Astrocyte (in vitro differentiated cells and primary cell): ENCODE measurements around the gene ISL1. TPM values are rescaled to one million over a fixed set of nuclear protein-coding genes. Genes with fewer than 3 reads are reported as not detected.

Experiments used
- DNase-seq: peaks from one replicate; pipeline ENCODE4 v3.0.0-alpha.2; 2010; ENCODE audit warnings: low read depth
- FAIRE-seq: peaks from 2 replicates; lab custom pipeline; 2011; peaks lifted over from hg19 to GRCh38; lab: Jason Lieb, UNC
- H2AFZ ChIP-seq: 2 replicates; pipeline ENCODE4 v1.6.0; 2012; ENCODE audit warnings: low read depth, low read length, inconsistent platforms
- H3K27ac ChIP-seq: 2 replicates; pipeline ENCODE4 v1.5.1; 2011; ENCODE audit warnings: low read depth, low read length, inconsistent platforms
- H3K27me3 ChIP-seq: 2 replicates; pipeline ENCODE4 v1.6.0; 2011; ENCODE audit warnings: low read length, inconsistent platforms; ENCODE audit not compliant: insufficient read depth
- H3K36me3 ChIP-seq: 2 replicates; pipeline ENCODE4 v1.5.1; 2011; ENCODE audit warnings: low read length, inconsistent platforms; ENCODE audit not compliant: insufficient read depth
- H3K4me1 ChIP-seq: 2 replicates; pipeline ENCODE4 v1.5.1; 2011; ENCODE audit warnings: low read length, inconsistent platforms; ENCODE audit not compliant: insufficient read depth
- H3K4me2 ChIP-seq: 2 replicates; pipeline ENCODE4 v1.6.0; 2012; ENCODE audit warnings: low read length, inconsistent platforms
- H3K4me3 ChIP-seq: 2 replicates; pipeline ENCODE4 v1.5.1; 2011; ENCODE audit warnings: low read depth, mild to moderate bottlenecking, low read length, inconsistent platforms; ENCODE audit not compliant: insufficient read depth
- H3K79me2 ChIP-seq: 2 replicates; pipeline ENCODE4 v1.6.0; 2012; ENCODE audit warnings: mild to moderate bottlenecking, low read length, inconsistent platforms; ENCODE audit not compliant: insufficient read depth
- H3K9ac ChIP-seq: 2 replicates; pipeline ENCODE4 v1.6.0; 2012; ENCODE audit warnings: mild to moderate bottlenecking, low read length, inconsistent platforms
- H3K9me3 ChIP-seq: 2 replicates; pipeline ENCODE4 v1.5.1; 2012; ENCODE audit warnings: low read depth, mild to moderate bottlenecking, low read length, inconsistent platforms; ENCODE audit not compliant: insufficient read depth
- H4K20me1 ChIP-seq: 2 replicates; pipeline ENCODE4 v1.6.0; 2012; ENCODE audit warnings: low read length, inconsistent platforms; ENCODE audit not compliant: insufficient read depth
- H3K27ac Mint-ChIP-seq: one replicate; pipeline ENCODE4 v1.8.0; 2021; ENCODE audit warnings: mild to moderate bottlenecking, mixed read lengths; ENCODE audit not compliant: unreplicated experiment
- H3K27me3 Mint-ChIP-seq: one replicate; pipeline ENCODE4 v1.8.0; 2021; ENCODE audit warnings: low read depth, mixed read lengths; ENCODE audit not compliant: unreplicated experiment
- H3K36me3 Mint-ChIP-seq: one replicate; pipeline ENCODE4 v1.8.0; 2021; ENCODE audit warnings: low read depth, mixed read lengths; ENCODE audit not compliant: unreplicated experiment
- H3K4me1 Mint-ChIP-seq: one replicate; pipeline ENCODE4 v1.8.0; 2021; ENCODE audit warnings: low read depth, mixed read lengths; ENCODE audit not compliant: unreplicated experiment
- H3K4me3 Mint-ChIP-seq: one replicate; pipeline ENCODE4 v1.8.0; 2021; ENCODE audit warnings: mild to moderate bottlenecking, moderate library complexity, mixed read lengths; ENCODE audit not compliant: unreplicated experiment
- H3K9me3 Mint-ChIP-seq: one replicate; pipeline ENCODE4 v1.8.0; 2021; ENCODE audit warnings: mild to moderate bottlenecking, mixed read lengths; ENCODE audit not compliant: unreplicated experiment
- EZH2 ChIP-seq: IDR thresholded peaks from 2 replicates; pipeline ENCODE4 v1.6.1; 2012; ENCODE audit warnings: mild to moderate bottlenecking, low read length, inconsistent platforms; ENCODE audit not compliant: insufficient read depth
- total RNA-seq: library from RNA; stranded (reverse); gene quantifications from 2 replicates; pipeline ENCODE4 v1.2.1, GENCODE V29; 2021
- TF ChIP-seq, protein P1 (sequence below): IDR thresholded peaks from 2 replicates; pipeline ENCODE4 v1.5.1; 2011; ENCODE audit warnings: low read depth, mild to moderate bottlenecking, inconsistent platforms, low read length, moderate library complexity; ENCODE audit not compliant: insufficient read depth

Gene ISL1
- total RNA-seq, 1 donor from 2014 or later = 5.4 TPM

DNA sequence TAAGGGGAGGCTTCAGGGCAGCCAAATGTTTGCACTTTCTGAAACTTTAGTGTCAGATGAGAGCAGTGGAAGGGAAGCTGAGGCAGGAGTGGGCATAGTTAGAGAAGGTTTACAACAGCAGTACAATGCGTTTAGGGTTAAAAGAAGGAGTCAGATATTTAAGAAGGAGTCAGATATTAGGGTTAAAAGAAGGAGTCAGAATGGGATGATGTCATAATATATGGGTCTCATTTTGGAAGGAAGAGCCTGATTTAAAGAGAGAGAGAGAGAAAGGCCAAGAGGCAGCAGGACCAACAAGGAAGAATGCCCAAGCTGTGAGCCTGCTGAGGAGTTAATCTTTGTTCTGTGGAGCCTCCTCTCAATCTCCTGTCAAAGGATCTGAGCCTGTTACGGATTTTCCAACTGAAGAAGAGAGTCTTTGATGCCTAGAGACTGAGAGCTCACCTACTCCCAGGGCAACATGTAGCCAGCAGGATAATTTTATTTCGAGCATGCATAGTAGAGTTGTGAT lies 9.5 kb downstream of the ISL1 start:
- H3K4me1 ChIP-seq = no peaks in the 10 kb centered on the region
- H3K36me3 Mint-ChIP-seq = no peaks in the 10 kb centered on the region
- H3K27ac Mint-ChIP-seq = peak overlapping the region; percentile 3
- H3K9me3 ChIP-seq = no peaks in the 10 kb centered on the region
- FAIRE-seq (no peak), DNase-seq (no peak)
- no peak overlapping the region for H3K9ac ChIP-seq
- peaks cover 4% of the 10 kb centered on the region for H3K9me3 Mint-ChIP-seq
- no peak overlapping the region for H2AFZ ChIP-seq
- peaks cover 69% of the 10 kb centered on the region for H3K27me3 ChIP-seq
- no peaks in the 10 kb centered on the region for H3K36me3 ChIP-seq
- TF ChIP-seq, protein P1, sequence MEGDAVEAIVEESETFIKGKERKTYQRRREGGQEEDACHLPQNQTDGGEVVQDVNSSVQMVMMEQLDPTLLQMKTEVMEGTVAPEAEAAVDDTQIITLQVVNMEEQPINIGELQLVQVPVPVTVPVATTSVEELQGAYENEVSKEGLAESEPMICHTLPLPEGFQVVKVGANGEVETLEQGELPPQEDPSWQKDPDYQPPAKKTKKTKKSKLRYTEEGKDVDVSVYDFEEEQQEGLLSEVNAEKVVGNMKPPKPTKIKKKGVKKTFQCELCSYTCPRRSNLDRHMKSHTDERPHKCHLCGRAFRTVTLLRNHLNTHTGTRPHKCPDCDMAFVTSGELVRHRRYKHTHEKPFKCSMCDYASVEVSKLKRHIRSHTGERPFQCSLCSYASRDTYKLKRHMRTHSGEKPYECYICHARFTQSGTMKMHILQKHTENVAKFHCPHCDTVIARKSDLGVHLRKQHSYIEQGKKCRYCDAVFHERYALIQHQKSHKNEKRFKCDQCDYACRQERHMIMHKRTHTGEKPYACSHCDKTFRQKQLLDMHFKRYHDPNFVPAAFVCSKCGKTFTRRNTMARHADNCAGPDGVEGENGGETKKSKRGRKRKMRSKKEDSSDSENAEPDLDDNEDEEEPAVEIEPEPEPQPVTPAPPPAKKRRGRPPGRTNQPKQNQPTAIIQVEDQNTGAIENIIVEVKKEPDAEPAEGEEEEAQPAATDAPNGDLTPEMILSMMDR = no peak
- TF ChIP-seq EZH2 = no peak
- no peaks in the 10 kb centered on the region for H3K4me1 Mint-ChIP-seq
- H4K20me1 ChIP-seq = no peaks in the 10 kb centered on the region
- H3K27me3 Mint-ChIP-seq = peaks cover 90% of the 10 kb centered on the region
- H3K4me3 ChIP-seq = no peak overlapping the region
- H3K79me2 ChIP-seq = no peaks in the 10 kb centered on the region
- H3K4me2 ChIP-seq = no peak overlapping the region
- H3K4me3 Mint-ChIP-seq = no peak overlapping the region
- H3K27ac ChIP-seq = no peak overlapping the region

DNA sequence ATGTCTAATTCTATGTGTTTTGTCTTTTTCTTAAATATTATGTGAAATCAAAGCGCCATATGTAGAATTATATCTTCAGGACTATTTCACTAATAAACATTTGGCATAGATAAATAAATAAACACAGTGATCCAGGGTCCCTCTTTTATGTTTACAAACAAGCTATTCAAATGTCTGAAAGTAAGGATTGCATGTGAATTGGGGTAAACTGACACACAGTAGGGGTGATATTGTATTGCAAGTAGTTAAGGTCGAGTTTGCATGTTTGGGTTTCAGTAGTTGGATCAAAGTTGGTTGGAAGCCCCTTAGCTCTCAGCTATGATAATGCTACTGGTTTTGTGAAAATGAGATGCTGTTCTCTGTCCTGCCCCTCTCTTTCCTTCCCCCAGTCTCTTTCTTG lies 11.4 kb downstream of the ISL1 start:
- H3K4me1 ChIP-seq = no peaks in the 10 kb centered on the region
- H3K36me3 ChIP-seq = no peaks in the 10 kb centered on the region
- H3K9me3 Mint-ChIP-seq = peaks cover 3% of the 10 kb centered on the region
- H3K27me3 Mint-ChIP-seq = peaks cover 92% of the 10 kb centered on the region
- H3K27me3 ChIP-seq = peaks cover 62% of the 10 kb centered on the region
- H3K4me1 Mint-ChIP-seq = no peaks in the 10 kb centered on the region
- H3K27ac ChIP-seq = no peak overlapping the region
- H3K9ac ChIP-seq = no peak overlapping the region
- H3K4me3 ChIP-seq = no peak overlapping the region
- no peaks in the 10 kb centered on the region for H4K20me1 ChIP-seq
- H3K27ac Mint-ChIP-seq = no peak overlapping the region
- no peak overlapping the region for H2AFZ ChIP-seq
- no peak for DNase-seq
- H3K9me3 ChIP-seq = no peaks in the 10 kb centered on the region
- no peaks in the 10 kb centered on the region for H3K36me3 Mint-ChIP-seq
- H3K79me2 ChIP-seq = no peaks in the 10 kb centered on the region
- no peak for TF ChIP-seq EZH2
- TF ChIP-seq, protein P1 = no peak
- H3K4me3 Mint-ChIP-seq = no peak overlapping the region
- H3K4me2 ChIP-seq = no peak overlapping the region
- no peak for FAIRE-seq

DNA sequence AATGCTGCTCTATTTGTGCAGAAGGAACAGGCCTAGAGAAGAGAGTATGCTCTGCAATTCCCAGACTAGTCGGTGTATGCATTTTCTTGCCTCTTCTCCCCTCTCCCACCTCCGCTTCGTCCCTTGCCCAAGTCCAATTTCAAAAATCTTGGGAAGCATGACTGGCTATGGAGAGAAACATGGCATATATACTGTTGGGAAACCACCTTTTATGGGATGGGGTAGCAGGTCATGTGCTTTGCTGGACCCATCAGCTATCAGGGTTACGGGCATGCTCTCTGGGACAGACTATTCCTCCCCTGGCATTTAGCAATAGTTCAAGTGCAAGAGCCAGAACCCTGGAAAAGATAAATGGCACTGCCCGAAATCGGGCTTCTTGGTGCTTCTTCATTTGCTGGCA lies 12.0 kb downstream of the ISL1 start:
- Mint-ChIP-seq H3K36me3 (no peaks in the 10 kb centered on the region), H3K27ac (no peak overlapping the region), H3K9me3 (peaks cover 2% of the 10 kb centered on the region), H3K27me3 (peaks cover 94% of the 10 kb centered on the region), H3K4me3 (no peak overlapping the region), H3K4me1 (no peaks in the 10 kb centered on the region)
- FAIRE-seq = no peak
- no peaks in the 10 kb centered on the region for H3K4me1 ChIP-seq
- H3K9ac ChIP-seq = no peak overlapping the region
- no peak overlapping the region for H3K4me3 ChIP-seq
- no peaks in the 10 kb centered on the region for H3K9me3 ChIP-seq
- no peak overlapping the region for H2AFZ ChIP-seq
- no peaks in the 10 kb centered on the region for H3K36me3 ChIP-seq
- no peaks in the 10 kb centered on the region for H3K79me2 ChIP-seq
- no peaks in the 10 kb centered on the region for H4K20me1 ChIP-seq
- no peak overlapping the region for H3K4me2 ChIP-seq
- H3K27me3 ChIP-seq = peaks cover 64% of the 10 kb centered on the region
- TF ChIP-seq, protein P1 = no peak
- no peak for TF ChIP-seq EZH2
- H3K27ac ChIP-seq = no peak overlapping the region
- no peak for DNase-seq
